NCI-H2196 (cell line): ENCODE measurements around the gene CELF2.
"Not testable (repeated sequence)": the region's sequence is repeated elsewhere in the genome, so short reads cannot be mapped to it uniquely, and the experiment has no call there.

Source experiments
- DNase-seq: peaks from one replicate; lab custom pipeline; 2025; ENCODE audit not compliant: unreplicated experiment; lab: John Stamatoyannopoulos, UW

Gene CELF2

GRCh38 chr10:11336722-11337162 lies 319.1 kb downstream of the CELF2 start:
- DNase-seq, result no peak

GRCh38 chr10:11337516-11337915 lies 319.8 kb downstream of the CELF2 start:
- DNase-seq, result no peak

GRCh38 chr10:11338160-11338844 lies 320.6 kb downstream of the CELF2 start:
- no peak for DNase-seq

GRCh38 chr10:11339013-11339412 lies 321.3 kb downstream of the CELF2 start:
- DNase-seq, result no peak

- no peak for DNase-seq
Observed at GRCh38 chr10:11339660-11340059, 322.0 kb downstream of the CELF2 start.

- no peak for DNase-seq
Observed at GRCh38 chr10:11341283-11341960, 323.8 kb downstream of the CELF2 start.

- DNase-seq, result no peak
Observed at GRCh38 chr10:11344081-11344480, 326.4 kb downstream of the CELF2 start.

GRCh38 chr10:11344550-11344949 lies 326.9 kb downstream of the CELF2 start:
- no peak for DNase-seq

GRCh38 chr10:11345224-11346054 lies 327.8 kb downstream of the CELF2 start:
- no peak for DNase-seq

GRCh38 chr10:11347580-11347979 lies 329.9 kb downstream of the CELF2 start:
- DNase-seq, result not testable (repeated sequence)

- DNase-seq, result no peak
Observed at GRCh38 chr10:11351801-11352200, 334.1 kb downstream of the CELF2 start.

GRCh38 chr10:11353006-11353896 lies 335.6 kb downstream of the CELF2 start:
- no peak for DNase-seq

- DNase-seq, result no peak
Observed at GRCh38 chr10:11354823-11355222, 337.2 kb downstream of the CELF2 start.

- DNase-seq, result no peak
Observed at GRCh38 chr10:11355592-11355991, 337.9 kb downstream of the CELF2 start.

GRCh38 chr10:11357439-11357838 lies 339.8 kb downstream of the CELF2 start:
- DNase-seq, result no peak

GRCh38 chr10:11358011-11358410 lies 340.3 kb downstream of the CELF2 start:
- DNase-seq, result no peak

GRCh38 chr10:11358923-11359575 lies 341.4 kb downstream of the CELF2 start:
- DNase-seq, result no peak

- DNase-seq, result no peak
Observed at GRCh38 chr10:11359869-11360268, 342.2 kb downstream of the CELF2 start.

- DNase-seq, result no peak
Observed at GRCh38 chr10:11363497-11363896, 345.8 kb downstream of the CELF2 start.

- DNase-seq, result no peak
Observed at GRCh38 chr10:11364241-11364640, 346.6 kb downstream of the CELF2 start.
